ENCODE results near the gene CPSF6.

- TF ChIP-seq ELK1 (IDR thresholded peaks at IDR 0.05; ENCODE audit: borderline replicate concordance, low read depth, low read length) (no peak), CTCF (conservative IDR thresholded peaks at IDR 0.05; ENCODE audit: low read depth, low read length) (no peak), POLR2A (IDR thresholded peaks at IDR 0.05; ENCODE audit: low read depth, low read length) (no peak), SMC3 (IDR thresholded peaks at IDR 0.05; ENCODE audit: low read depth, low read length) (no peak), NFE2L2 (IDR thresholded peaks at IDR 0.05; ENCODE audit: low read depth, low read length) (no peak), MXI1 (IDR thresholded peaks at IDR 0.05; ENCODE audit: borderline replicate concordance, low read depth, low read length) (no peak), FOS (IDR thresholded peaks at IDR 0.05; ENCODE audit: low read depth, low read length) (no peak), RAD21 (IDR thresholded peaks at IDR 0.05; ENCODE audit: low read length) (no peak), MAFK (IDR thresholded peaks at IDR 0.05; ENCODE audit: low read depth, low read length) (no peak), RCOR1 (IDR thresholded peaks at IDR 0.05; ENCODE audit: insufficient replicate concordance, low read length) (no peak), RFX5 (IDR thresholded peaks at IDR 0.05; ENCODE audit: low read depth, low read length) (no peak), BHLHE40 (IDR thresholded peaks at IDR 0.05; ENCODE audit: low read depth, low read length) (no peak), USF2 (IDR thresholded peaks at IDR 0.05; ENCODE audit: low read depth, low read length) (no peak), CEBPB (IDR thresholded peaks at IDR 0.05; ENCODE audit: low read depth, low read length) (no peak)
These were observed 48.2 kb downstream of the CPSF6 start for GRCh38 chr12:69287556-69287955.

All from IMR-90 (cell line).